ENCODE results near the gene SIGLEC7. TPM values are rescaled to one million over a fixed set of nuclear protein-coding genes. Genes with fewer than 3 reads are reported as not detected.

SIGLEC7 gene
- polyA plus RNA-seq, 1 donor, result 1.8 TPM

DNA sequence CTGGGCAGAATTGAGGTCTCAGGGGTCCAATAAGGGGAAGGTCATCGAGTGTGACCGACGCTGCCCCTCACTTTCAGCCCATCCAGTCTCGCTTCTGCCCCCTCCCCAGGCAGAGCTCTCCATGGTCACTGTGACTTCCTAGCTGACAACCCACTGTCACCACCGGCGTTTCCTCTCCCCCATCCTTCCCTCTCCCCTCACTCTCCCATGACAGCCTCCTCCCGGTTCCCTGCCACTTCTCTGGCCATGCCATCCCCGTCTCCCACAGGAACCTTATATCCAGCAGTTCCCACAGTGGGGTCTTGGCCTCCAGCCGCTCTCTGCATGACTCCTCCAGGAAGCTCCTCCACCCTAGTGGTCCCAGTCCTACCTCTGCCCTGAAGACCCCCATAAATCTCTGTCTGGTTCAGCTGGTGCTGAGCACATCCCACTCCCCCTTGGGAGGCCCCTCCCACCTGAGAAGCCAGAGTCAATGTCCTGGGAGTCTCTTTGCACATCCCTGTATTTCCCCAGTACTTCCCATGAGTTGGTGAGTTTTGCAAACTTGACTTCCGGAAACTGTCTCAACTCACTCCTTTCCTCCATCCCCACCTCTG, 58.1 kb downstream of the SIGLEC7 start:
- H3K36me3 ChIP-seq (ENCODE audit: control insufficient read depth, insufficient read depth, low read length), result no peaks in the 10 kb centered on the region
- DNase-seq, result no peak
- H3K4me1 ChIP-seq (ENCODE audit: control insufficient read depth, insufficient read depth, low read length), result no peaks in the 10 kb centered on the region
- WGBS (ENCODE audit: insufficient coverage, low lambda C conversion rate), result 76% methylated on average over 2 of the region's 10 CpGs
- no peak overlapping the region for H3K4me3 ChIP-seq (ENCODE audit: low read length)
- no peaks in the 10 kb centered on the region for H3K27me3 ChIP-seq (ENCODE audit: control insufficient read depth, insufficient read depth, low read length)
- H3K9me3 ChIP-seq (ENCODE audit: control insufficient read depth, low read depth, low read length), result no peaks in the 10 kb centered on the region
- no peak overlapping the region for H3K27ac ChIP-seq (ENCODE audit: low read length)

DNA sequence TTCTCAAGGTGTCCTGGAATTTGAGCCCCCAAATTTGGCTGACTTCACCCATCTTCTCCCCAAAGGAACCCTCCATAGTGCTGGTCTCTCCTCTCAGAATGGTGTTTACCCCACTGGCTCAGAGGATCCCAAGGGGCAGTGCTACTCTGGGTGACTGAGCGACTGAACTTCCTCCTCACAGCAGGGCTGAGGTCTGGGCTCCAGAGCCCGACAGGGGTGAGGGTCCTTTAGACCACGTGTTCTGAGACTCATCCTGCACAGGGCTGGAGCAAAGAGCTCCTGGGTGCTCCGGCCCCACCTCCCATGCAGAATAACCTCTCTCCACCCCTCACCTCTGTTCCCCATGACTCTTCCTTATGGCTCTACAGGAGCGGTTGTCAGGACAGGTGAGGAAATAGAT, 59.6 kb downstream of the SIGLEC7 start:
- Histone ChIP-seq H3K4me3 (ENCODE audit: low read length) (no peak overlapping the region), H3K27ac (ENCODE audit: low read length) (no peak overlapping the region), H3K27me3 (ENCODE audit: control insufficient read depth, insufficient read depth, low read length) (no peaks in the 10 kb centered on the region), H3K9me3 (ENCODE audit: control insufficient read depth, low read depth, low read length) (no peaks in the 10 kb centered on the region), H3K4me1 (ENCODE audit: control insufficient read depth, insufficient read depth, low read length) (no peaks in the 10 kb centered on the region), H3K36me3 (ENCODE audit: control insufficient read depth, insufficient read depth, low read length) (no peaks in the 10 kb centered on the region)
- WGBS (ENCODE audit: insufficient coverage, low lambda C conversion rate), result no CpG with 5 or more reads among the region's 5 CpGs
- no peak for DNase-seq

Other genes with a start within 250 kb of the SIGLEC7 start
- gene KLK4, start 230.9 kb upstream of the SIGLEC7 start, polyA plus RNA-seq, result not detected
- 1.6 TPM for gene KLK5, start 189.3 kb upstream of the SIGLEC7 start, polyA plus RNA-seq
- 0.58 TPM for gene KLK6, start 172.7 kb upstream of the SIGLEC7 start, polyA plus RNA-seq
- gene KLK7, start 158.4 kb upstream of the SIGLEC7 start, polyA plus RNA-seq, result 0.42 TPM
- 0.79 TPM for gene KLK8, start 140.7 kb upstream of the SIGLEC7 start, polyA plus RNA-seq
- 2.3 TPM for gene KLK10, start 122.6 kb upstream of the SIGLEC7 start, polyA plus RNA-seq
- gene KLK11, start 115.7 kb upstream of the SIGLEC7 start, polyA plus RNA-seq, result 10.3 TPM
- gene KLK12, start 107.3 kb upstream of the SIGLEC7 start, polyA plus RNA-seq, result 2.4 TPM
- 0.45 TPM for gene KLK13, start 77.2 kb upstream of the SIGLEC7 start, polyA plus RNA-seq
- gene KLK14, start 59.4 kb upstream of the SIGLEC7 start, polyA plus RNA-seq, result 0.12 TPM
- gene CTU1, start 33.9 kb upstream of the SIGLEC7 start, polyA plus RNA-seq, result 4.1 TPM
- gene SIGLEC9, start 17.4 kb upstream of the SIGLEC7 start, polyA plus RNA-seq, result 0.76 TPM
- 5.4 TPM for gene CD33, start 82.8 kb downstream of the SIGLEC7 start, polyA plus RNA-seq
- not detected for gene SIGLECL1, start 108.8 kb downstream of the SIGLEC7 start, polyA plus RNA-seq
- 3.1 TPM for gene IGLON5, start 169.3 kb downstream of the SIGLEC7 start, polyA plus RNA-seq
- gene VSIG10L, start 199.8 kb downstream of the SIGLEC7 start, polyA plus RNA-seq, result 2.2 TPM
- 145 TPM for gene ETFB, start 224.1 kb downstream of the SIGLEC7 start, polyA plus RNA-seq
- 2.7 TPM for gene CLDND2, start 226.7 kb downstream of the SIGLEC7 start, polyA plus RNA-seq
- 12.4 TPM for gene NKG7, start 230.4 kb downstream of the SIGLEC7 start, polyA plus RNA-seq
- not detected for gene LIM2, start 245.7 kb downstream of the SIGLEC7 start, polyA plus RNA-seq
- 3.4 TPM for gene C19orf84, start 248.3 kb downstream of the SIGLEC7 start, polyA plus RNA-seq